Measurements from ENCODE around the gene EXD3. TPM values are rescaled to one million over a fixed set of nuclear protein-coding genes. Genes with fewer than 3 reads are reported as not detected.

EXD3 gene
- total and polyA plus RNA-seq, 2 of the 13 experiments (the other 11 are each of a cell fraction or from before 2014, with no cell fraction given): 2.7 to 4.8 TPM

DNA sequence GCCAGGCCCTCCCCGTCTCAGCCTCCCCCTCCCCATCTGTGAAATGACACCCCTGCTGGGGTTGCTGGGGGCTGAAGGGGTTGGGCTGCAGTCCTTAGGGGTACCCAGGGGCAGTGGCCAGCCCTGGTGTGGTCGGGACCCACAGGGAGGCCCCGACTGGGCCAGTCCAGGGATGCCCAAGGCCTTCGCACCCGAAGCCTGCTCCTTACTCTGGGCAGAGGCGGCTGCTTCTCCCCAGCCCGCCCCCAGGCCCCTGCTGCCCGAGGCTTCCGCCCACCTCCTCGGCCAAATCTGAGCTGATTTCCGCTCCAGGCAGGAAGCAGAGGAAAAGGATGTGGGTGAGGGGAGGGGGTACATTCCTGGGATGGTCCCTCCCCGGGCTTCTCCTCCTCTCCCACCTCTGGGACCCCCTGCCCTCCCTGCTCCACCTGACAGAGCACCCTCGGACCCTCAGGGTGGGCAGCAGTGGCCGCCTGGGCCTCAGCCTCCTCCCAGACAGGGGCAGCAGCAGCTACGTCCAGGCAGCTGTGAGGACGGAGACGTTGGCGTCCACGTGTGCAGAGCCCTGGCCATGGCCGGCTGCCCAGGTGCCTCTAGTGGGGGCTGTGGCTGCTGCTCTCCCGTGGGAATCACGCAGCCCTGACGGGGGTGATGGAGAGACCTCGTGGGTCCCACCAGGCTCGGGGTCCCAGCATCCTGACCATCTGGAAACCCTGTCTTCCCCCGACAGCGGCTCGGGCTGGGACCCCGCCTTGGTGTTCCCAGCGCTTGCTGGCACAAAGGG lies 116.7 kb downstream of the EXD3 start (continued):
- no peak for TF ChIP-seq ZNF816 (CRISPR knock-in tag; IDR thresholded peaks at IDR 0.05; ENCODE audit: borderline replicate concordance)
- no peak for TF ChIP-seq ISX (CRISPR knock-in tag; conservative IDR thresholded peaks at IDR 0.05)
- TF ChIP-seq TGIF2 (CRISPR knock-in tag; IDR thresholded peaks at IDR 0.05): 0 out of 2 replicates have a peak, but pooled peaks have one; percentile 34
- TF ChIP-seq EHMT2 (IDR thresholded peaks at IDR 0.05; ENCODE audit: borderline replicate concordance, low read depth, low read length): no peak
- TF ChIP-seq TAF15 (IDR thresholded peaks at IDR 0.05; ENCODE audit: low read depth, low read length, poor library complexity, severe bottlenecking): no peak
- TF ChIP-seq, protein P1, sequence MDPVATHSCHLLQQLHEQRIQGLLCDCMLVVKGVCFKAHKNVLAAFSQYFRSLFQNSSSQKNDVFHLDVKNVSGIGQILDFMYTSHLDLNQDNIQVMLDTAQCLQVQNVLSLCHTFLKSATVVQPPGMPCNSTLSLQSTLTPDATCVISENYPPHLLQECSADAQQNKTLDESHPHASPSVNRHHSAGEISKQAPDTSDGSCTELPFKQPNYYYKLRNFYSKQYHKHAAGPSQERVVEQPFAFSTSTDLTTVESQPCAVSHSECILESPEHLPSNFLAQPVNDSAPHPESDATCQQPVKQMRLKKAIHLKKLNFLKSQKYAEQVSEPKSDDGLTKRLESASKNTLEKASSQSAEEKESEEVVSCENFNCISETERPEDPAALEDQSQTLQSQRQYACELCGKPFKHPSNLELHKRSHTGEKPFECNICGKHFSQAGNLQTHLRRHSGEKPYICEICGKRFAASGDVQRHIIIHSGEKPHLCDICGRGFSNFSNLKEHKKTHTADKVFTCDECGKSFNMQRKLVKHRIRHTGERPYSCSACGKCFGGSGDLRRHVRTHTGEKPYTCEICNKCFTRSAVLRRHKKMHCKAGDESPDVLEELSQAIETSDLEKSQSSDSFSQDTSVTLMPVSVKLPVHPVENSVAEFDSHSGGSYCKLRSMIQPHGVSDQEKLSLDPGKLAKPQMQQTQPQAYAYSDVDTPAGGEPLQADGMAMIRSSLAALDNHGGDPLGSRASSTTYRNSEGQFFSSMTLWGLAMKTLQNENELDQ (CRISPR knock-in tag; IDR thresholded peaks at IDR 0.05; ENCODE audit: borderline replicate concordance): no peak
- TF ChIP-seq RBFOX2 (IDR thresholded peaks at IDR 0.05; ENCODE audit: low read depth, low read length): peak; percentile 43; the same call in 1 of the 2 replicates
- TF ChIP-seq KDM5B (CRISPR knock-in tag; IDR thresholded peaks at IDR 0.05; ENCODE audit: borderline replicate concordance): no peak
- no peak for TF ChIP-seq ZFP41 (CRISPR knock-in tag; IDR thresholded peaks at IDR 0.05; ENCODE audit: borderline replicate concordance)
- TF ChIP-seq, protein P2, sequence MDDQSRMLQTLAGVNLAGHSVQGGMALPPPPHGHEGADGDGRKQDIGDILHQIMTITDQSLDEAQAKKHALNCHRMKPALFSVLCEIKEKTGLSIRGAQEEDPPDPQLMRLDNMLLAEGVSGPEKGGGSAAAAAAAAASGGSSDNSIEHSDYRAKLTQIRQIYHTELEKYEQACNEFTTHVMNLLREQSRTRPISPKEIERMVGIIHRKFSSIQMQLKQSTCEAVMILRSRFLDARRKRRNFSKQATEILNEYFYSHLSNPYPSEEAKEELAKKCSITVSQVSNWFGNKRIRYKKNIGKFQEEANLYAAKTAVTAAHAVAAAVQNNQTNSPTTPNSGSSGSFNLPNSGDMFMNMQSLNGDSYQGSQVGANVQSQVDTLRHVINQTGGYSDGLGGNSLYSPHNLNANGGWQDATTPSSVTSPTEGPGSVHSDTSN (CRISPR knock-in tag; IDR thresholded peaks at IDR 0.05; ENCODE audit: borderline replicate concordance): no peak
- no peak for TF ChIP-seq ZNF17 (CRISPR knock-in tag; IDR thresholded peaks at IDR 0.05)
- TF ChIP-seq ZNF879 (CRISPR knock-in tag; IDR thresholded peaks at IDR 0.05): no peak
- TF ChIP-seq, protein P3, sequence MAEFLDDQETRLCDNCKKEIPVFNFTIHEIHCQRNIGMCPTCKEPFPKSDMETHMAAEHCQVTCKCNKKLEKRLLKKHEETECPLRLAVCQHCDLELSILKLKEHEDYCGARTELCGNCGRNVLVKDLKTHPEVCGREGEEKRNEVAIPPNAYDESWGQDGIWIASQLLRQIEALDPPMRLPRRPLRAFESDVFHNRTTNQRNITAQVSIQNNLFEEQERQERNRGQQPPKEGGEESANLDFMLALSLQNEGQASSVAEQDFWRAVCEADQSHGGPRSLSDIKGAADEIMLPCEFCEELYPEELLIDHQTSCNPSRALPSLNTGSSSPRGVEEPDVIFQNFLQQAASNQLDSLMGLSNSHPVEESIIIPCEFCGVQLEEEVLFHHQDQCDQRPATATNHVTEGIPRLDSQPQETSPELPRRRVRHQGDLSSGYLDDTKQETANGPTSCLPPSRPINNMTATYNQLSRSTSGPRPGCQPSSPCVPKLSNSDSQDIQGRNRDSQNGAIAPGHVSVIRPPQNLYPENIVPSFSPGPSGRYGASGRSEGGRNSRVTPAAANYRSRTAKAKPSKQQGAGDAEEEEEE (CRISPR knock-in tag; IDR thresholded peaks at IDR 0.05; ENCODE audit: borderline replicate concordance): no peak
- TF ChIP-seq, protein P4, sequence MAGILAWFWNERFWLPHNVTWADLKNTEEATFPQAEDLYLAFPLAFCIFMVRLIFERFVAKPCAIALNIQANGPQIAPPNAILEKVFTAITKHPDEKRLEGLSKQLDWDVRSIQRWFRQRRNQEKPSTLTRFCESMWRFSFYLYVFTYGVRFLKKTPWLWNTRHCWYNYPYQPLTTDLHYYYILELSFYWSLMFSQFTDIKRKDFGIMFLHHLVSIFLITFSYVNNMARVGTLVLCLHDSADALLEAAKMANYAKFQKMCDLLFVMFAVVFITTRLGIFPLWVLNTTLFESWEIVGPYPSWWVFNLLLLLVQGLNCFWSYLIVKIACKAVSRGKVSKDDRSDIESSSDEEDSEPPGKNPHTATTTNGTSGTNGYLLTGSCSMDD (CRISPR knock-in tag; IDR thresholded peaks at IDR 0.05): no peak
- no peak for TF ChIP-seq ZNF383 (CRISPR knock-in tag; IDR thresholded peaks at IDR 0.05; ENCODE audit: borderline replicate concordance)
- no peak for TF ChIP-seq ZEB1 (IDR thresholded peaks at IDR 0.05; ENCODE audit: insufficient replicate concordance, low read depth)
- TF ChIP-seq ZNF577 (CRISPR knock-in tag; IDR thresholded peaks at IDR 0.05; ENCODE audit: borderline replicate concordance, low read depth): no peak
